ENCODE results near the gene TESK2. TPM values are rescaled to one million over a fixed set of nuclear protein-coding genes. Genes with fewer than 3 reads are reported as not detected.

The TESK2 gene
- total and polyA plus RNA-seq, 2 of the 13 experiments (the other 11 are each of a cell fraction or from before 2014, with no cell fraction given) = 5.5 to 9.6 TPM

GRCh38 chr1:45454464-45454863 is 36.5 kb downstream of the TESK2 start:
- no peak for ATAC-seq

GRCh38 chr1:45452503-45452902 is 38.5 kb downstream of the TESK2 start:
- Histone ChIP-seq H3K4me2 (ENCODE audit: low read depth, low read length) (no peak overlapping the region), H3K4me1 (ENCODE audit: insufficient read depth, low read length) (peaks cover 6% of the 10 kb centered on the region; the same call in 1 of the 2 replicates), H3K36me3 (replicated peaks in 1 of 2; ENCODE audit: control insufficient read depth in 1 of 2, insufficient read depth in 2 of 2, low read length in 2 of 2) (no peaks in the 10 kb centered on the region; a peak in 1 of 5 replicates), H3K9ac (ENCODE audit: insufficient read depth, low read depth, low read length) (no peak overlapping the region), H2AFZ (ENCODE audit: low read length) (no peak overlapping the region), H3K4me3 (replicated peaks in 1 of 3; ENCODE audit: insufficient read depth in 1 of 3, low read depth in 2 of 3, low read length in 3 of 3) (no peak overlapping the region), H4K20me1 (ENCODE audit: insufficient read depth, low read length) (no peaks in the 10 kb centered on the region), H3K9me3 (ENCODE audit: low read length) (no peaks in the 10 kb centered on the region), H3K27me3 (ENCODE audit: control insufficient read depth in 1 of 2, insufficient read depth in 2 of 2, low read length in 2 of 2) (no peaks in the 10 kb centered on the region), H3K27ac (ENCODE audit: extremely low read length, insufficient read depth, low read length) (no peak overlapping the region), H3K79me2 (ENCODE audit: insufficient read depth, low read length) (no peaks in the 10 kb centered on the region)
- POLR2A ChIA-PET = no interaction called here
- BruUV-seq (replicated peaks) = no TSS peak
- FAIRE-seq = no peak
- TF ChIP-seq ZNF687 (CRISPR knock-in tag; IDR thresholded peaks at IDR 0.05) (no peak), NFE2L2 (IDR thresholded peaks at IDR 0.05; ENCODE audit: low read length) (no peak), ZNF740 (CRISPR knock-in tag; IDR thresholded peaks at IDR 0.05) (no peak), ZNF260 (CRISPR knock-in tag; IDR thresholded peaks at IDR 0.05; ENCODE audit: borderline replicate concordance, low read depth) (no peak), ZNF713 (CRISPR knock-in tag; IDR thresholded peaks at IDR 0.05) (no peak)
- WGBS (ENCODE audit: low lambda C conversion rate) = 84% methylated on average over 3 of the region's 3 CpGs
- CTCF ChIA-PET (ENCODE audit: low intra/inter-chr PET ratio, low total read pairs) = no interaction called here
- in situ Hi-C loops (cut with HindIII; ENCODE audit: extremely low pct_ligation_motif_present, low pct_unique_long_range_greater_than_20kb) (no loop called here), intact Hi-C loops (cut with micrococcal nuclease; ENCODE audit: unreplicated experiment) (no loop called here)
- no peak for DNase-seq (ENCODE audit: low spot score)
- ATAC-seq = no peak

More at GRCh38 chr1:45454464-45454863, 36.5 kb downstream of the TESK2 start:
- Histone ChIP-seq H3K9ac (ENCODE audit: insufficient read depth, low read depth, low read length) (no peak overlapping the region), H3K4me1 (ENCODE audit: insufficient read depth, low read length) (peaks cover 6% of the 10 kb centered on the region; the same call in 1 of the 2 replicates), H3K36me3 (replicated peaks in 1 of 2; ENCODE audit: control insufficient read depth in 1 of 2, insufficient read depth in 2 of 2, low read length in 2 of 2) (no peaks in the 10 kb centered on the region; a peak in 1 of 5 replicates), H3K9me3 (ENCODE audit: low read length) (no peaks in the 10 kb centered on the region), H4K20me1 (ENCODE audit: insufficient read depth, low read length) (no peaks in the 10 kb centered on the region), H3K27me3 (ENCODE audit: control insufficient read depth in 1 of 2, insufficient read depth in 2 of 2, low read length in 2 of 2) (no peaks in the 10 kb centered on the region), H3K79me2 (ENCODE audit: insufficient read depth, low read length) (no peaks in the 10 kb centered on the region), H2AFZ (ENCODE audit: low read length) (no peak overlapping the region), H3K4me3 (replicated peaks in 1 of 3; ENCODE audit: insufficient read depth in 1 of 3, low read depth in 2 of 3, low read length in 3 of 3) (no peak overlapping the region), H3K27ac (ENCODE audit: extremely low read length, insufficient read depth, low read length) (no peak overlapping the region), H3K4me2 (ENCODE audit: low read depth, low read length) (no peak overlapping the region)
- BruUV-seq (replicated peaks) = no TSS peak
- ChIA-PET POLR2A (no interaction called here), CTCF (ENCODE audit: low intra/inter-chr PET ratio, low total read pairs) (no interaction called here)
- peak in 1 of 2 experiments; percentile 30; a peak in 1 of 4 replicates for TF ChIP-seq MAFK (conservative IDR thresholded peaks at IDR 0.05 in 1 of 2, IDR thresholded peaks at IDR 0.05 in 1 of 2; ENCODE audit: low read length in 2 of 2)
- peak; percentile 42 for TF ChIP-seq NFE2L2 (IDR thresholded peaks at IDR 0.05; ENCODE audit: low read length)
- TF ChIP-seq DMTF1 (CRISPR knock-in tag; IDR thresholded peaks at IDR 0.05) = no peak
- in situ Hi-C loops (cut with HindIII; ENCODE audit: extremely low pct_ligation_motif_present, low pct_unique_long_range_greater_than_20kb) = no loop called here
- FAIRE-seq = no peak
- intact Hi-C loops (cut with micrococcal nuclease; ENCODE audit: unreplicated experiment) = no loop called here
- 96% methylated on average over 4 of the region's 4 CpGs for WGBS (ENCODE audit: low lambda C conversion rate)
- DNase-seq (ENCODE audit: low spot score) = no peak
